Measurements from ENCODE around the gene CNTNAP2. TPM values are rescaled to one million over a fixed set of nuclear protein-coding genes. Genes with fewer than 3 reads are reported as not detected.

CNTNAP2 gene
- total RNA-seq, 1 experiment from 2014 or later = 0.03 TPM

DNA sequence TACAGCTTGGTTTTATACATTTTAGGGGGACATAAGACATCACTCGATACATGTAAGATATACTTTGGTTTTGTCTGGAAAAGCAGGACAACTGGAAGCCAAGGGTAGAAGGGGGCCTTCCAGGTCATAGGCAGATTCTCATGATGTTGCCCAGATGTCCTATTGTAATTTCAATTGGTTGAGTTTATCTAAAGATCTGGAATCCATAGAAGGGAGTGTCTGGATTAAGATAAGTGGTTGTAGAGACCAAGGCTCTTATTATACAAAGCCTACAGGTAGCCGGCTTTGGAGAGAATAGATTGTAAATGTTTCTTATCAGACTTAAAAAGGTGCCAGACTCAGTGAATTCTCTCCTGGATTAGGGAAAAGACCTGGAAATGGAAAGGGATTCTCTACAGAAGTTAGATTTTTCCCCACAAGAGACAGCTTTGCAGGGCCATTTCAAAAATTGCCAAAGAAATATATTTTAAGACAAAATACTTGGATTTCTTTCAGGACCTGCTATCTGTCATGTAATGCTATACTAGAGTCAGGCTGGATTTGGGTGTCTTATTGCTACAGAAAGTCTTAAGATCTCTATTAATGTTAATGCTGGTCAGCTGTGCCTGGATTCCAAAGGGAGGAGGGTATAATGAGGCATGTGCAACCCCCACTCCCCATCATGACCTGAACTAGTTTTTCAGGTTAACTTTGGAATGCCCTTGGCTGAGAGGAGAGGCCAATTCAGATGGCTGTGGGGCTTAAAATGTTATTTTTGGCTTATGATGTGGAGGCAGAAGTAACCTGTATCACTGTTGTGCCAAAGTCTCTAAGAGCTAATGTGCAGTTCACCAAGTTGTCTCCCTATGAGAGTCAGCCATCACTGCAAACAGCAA lies 1962.8 kb downstream of the CNTNAP2 start:
- no peak for DNase-seq (ENCODE audit: low spot score)

DNA sequence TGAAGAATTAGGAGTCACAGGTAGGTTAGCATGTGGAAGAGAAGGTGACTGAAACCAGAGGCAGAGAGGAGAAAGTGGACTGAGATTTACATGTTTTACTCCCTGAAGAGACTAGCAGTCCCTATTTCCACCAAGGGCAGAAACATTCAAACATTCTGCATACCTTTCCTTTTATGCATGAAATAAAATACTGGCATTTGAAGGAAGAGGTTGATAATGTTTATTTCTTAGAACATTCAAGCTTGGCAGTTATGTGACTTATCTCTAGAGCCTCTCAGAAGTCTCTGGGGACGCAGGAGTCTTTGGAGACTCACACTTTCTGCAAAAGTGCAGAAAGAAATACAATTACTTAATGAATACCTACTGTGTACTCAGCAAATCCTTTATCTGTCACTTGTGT lies 1966.8 kb downstream of the CNTNAP2 start:
- no peak for DNase-seq (ENCODE audit: low spot score)

DNA sequence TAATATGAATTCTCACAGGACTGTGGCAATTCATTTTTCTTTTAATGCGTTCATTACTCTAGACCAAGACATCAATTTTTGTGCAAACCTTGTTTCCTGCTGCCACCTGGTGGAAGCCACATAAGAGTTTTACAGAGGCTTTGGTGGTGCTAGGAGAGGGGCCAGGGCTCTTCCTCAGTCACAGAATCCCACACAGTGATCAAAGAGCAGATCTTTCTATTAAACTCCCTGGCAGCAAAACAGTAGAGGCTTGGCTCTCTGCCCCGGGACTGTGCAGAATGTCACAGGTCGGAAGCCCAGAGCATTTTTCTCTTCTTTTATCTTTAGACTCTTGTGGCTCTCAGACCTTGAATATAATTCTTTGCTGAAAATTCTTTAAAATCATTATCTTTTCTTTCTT lies 1967.5 kb downstream of the CNTNAP2 start:
- peak; percentile 81 for DNase-seq (ENCODE audit: low spot score)

DNA sequence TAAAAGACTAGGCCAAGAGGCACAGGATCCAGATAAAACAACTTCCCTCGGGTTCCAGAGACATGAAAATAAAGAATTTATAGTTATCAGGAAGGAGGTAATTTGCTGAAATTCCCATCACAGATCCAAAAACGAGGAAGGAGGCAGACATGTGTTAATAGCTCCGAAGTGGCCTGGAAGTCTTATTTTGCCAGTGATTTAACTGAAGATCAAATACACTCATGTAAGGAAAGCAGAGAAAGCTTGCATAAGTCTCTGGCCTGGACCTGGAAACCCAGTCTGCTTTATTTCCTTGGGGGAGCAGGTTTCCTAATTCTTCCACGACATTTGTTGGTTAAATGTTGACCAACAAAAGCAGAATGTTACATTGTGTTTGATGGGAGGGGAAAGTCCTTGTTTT lies 1975.3 kb downstream of the CNTNAP2 start:
- DNase-seq (ENCODE audit: low spot score) = no peak

DNA sequence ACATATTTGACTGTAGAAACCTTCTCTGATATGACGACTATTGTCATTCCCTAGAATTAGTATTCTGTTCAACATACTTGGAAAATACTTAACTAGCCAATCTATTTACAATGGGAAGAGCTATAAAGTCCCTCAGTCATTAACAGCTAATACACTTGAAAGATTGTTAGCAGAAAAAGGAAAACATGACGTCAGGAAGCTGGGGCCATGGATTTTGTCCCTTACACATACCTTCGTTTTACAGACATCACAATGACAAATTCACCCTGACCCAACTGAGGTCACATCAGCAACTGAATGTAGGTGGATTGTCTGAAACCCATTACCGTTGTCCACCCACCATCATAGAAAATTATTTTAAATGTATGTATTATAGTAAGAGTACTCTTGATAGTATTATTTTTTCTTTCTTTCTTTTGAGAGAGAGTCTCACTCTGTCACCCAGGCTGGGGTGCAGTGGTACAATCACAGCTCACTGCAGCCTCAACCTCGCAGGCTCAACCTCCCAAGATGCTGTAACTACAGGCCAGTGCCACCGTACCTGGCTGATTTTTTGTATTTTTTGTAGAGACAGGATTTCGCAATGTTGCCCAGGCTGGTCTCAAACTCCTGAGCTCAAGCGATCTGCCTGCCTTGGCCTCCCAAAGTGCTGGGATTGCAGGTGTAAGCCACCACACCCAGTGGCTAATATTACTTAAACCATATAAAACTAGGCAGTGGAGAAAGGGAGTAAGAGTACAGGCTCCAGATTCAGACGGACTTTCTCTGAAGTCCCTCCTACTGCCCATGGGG lies 1977.0 kb downstream of the CNTNAP2 start:
- DNase-seq (ENCODE audit: low spot score) = no peak

DNA sequence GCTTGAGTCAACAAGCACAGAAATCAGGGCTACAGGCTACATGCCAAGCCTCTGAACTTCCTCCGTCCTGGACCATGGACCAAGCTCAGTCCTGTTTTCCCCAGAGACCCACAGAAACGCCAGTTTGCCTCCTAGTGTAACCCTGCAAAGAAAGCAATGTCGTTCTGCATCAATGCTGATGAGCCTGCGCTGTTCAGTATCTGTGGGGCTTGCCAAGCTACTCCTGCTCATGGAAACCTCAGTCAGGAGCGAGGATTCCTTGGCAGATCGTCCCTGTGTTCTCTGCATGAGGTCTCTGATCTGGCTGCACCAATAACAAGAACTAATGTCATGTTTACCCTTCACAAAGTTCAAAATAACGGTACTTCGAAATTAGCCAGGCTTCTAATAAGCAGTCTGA lies 1978.5 kb downstream of the CNTNAP2 start:
- DNase-seq (ENCODE audit: low spot score) = no peak

DNA sequence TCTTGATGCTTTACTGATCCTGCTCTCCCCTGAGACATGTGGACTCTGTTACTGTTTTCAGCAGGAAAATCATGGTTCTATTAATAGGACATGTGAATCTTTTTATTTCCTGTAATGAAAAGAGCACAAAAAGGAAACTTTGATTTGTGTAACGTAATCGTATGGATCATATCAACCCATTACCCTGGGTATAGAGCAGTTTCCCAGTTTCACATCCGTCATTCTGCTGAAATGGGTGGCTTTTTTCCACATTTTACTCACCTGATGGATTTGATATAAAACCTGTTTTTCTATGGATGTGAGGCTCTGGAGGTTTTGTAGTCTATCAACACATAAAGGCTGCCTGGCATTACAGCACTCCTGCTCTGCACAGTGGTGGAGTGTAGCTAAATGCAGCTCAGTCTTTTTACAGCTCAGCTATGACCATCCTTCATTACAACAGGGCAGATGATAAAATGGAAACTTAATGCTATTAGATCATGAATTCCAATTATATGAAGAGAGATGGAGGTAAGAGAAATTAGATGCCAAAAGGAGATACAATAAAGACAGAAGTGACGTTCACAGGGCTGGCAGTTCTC lies 1987.6 kb downstream of the CNTNAP2 start:
- no peak for DNase-seq (ENCODE audit: low spot score)

DNA sequence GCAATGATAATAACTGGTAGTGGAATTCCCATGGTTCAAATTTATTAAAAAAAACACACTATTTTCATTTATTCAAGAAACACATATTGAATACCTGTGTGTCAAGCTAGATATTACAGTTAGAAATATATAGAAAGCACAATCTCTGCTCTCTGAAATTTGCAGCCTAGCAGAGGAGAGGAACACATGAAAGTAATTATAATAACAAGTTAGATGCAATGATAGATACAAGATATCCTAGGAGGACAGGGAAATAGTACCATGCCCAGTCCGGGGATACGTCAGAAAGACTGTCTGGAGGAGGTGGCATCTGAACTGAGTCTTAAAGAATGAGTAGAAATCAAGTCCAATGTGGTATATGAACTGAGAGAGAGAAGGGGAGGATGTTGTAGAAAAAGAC lies 1988.3 kb downstream of the CNTNAP2 start:
- DNase-seq (ENCODE audit: low spot score) = no peak

DNA sequence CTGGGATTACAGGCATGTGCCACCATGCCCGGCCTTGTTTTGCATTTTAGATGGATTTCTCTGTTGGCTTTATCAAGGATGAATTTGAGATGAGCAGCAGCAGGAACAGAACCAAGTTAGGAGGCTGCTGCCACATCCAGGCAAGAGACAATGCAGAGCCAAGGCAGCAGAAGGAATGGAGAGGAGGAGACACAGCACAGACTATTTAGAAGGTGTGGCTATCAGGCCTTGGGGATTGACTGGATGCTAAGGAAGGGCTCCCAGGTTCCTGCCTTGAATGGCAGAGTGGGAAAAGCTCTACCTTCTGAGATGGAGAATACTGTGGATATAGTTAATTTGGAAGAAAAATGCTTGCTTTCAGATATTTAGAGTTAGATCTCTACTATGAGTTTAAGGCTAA lies 1989.3 kb downstream of the CNTNAP2 start:
- no peak for DNase-seq (ENCODE audit: low spot score)

DNA sequence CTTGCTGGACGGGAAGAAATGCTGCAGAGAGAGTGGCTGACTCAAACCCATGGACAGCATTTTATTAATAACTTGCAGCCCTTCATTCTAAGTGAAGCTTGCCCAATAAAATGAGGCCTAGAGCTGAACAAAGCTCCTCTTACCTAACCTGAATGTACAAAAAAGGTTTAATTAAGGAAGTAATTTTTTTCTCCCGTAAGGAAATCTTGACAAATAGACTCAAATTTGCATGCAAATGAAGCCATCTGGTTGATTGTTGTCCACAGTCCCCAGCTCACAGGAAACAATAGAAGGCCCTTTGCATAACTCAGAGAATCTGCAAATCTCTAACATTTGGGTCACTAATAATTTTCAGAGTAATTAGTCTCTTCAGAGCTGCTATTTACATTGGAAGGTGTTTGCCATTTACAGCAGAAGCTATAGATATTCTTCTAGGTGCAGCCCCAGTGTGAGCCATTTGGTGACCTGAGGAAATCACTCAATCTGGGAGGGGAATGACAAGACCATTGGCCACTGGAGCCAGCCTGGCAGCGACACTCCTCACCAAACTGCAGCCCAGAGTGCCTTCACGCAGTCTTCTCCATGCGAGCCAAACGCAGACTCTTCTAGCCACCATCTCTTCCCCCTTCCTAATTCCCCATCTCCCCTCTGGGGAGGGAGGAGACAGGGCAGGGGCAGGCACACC lies 1991.0 kb downstream of the CNTNAP2 start:
- DNase-seq (ENCODE audit: low spot score) = no peak

DNA sequence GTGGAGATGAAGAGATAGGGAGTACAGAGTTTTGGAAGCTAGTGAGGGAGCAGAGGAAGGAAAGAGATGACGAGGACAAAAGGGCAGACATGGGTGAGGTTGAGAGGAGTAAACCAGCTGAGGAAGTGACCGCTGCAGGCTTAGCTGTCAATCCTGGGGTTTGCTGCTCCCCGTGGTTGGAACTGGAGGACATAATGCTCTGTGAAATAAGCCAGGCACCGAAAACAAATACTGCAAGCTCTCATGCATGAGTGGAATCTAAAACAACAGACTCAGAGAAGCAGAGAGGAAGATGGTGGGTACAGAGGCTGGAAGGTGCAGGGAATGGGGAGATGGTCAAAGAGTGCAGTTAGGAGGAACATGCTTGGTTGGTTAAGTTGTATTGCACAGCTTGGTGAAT lies 1991.8 kb downstream of the CNTNAP2 start:
- no peak for DNase-seq (ENCODE audit: low spot score)

DNA sequence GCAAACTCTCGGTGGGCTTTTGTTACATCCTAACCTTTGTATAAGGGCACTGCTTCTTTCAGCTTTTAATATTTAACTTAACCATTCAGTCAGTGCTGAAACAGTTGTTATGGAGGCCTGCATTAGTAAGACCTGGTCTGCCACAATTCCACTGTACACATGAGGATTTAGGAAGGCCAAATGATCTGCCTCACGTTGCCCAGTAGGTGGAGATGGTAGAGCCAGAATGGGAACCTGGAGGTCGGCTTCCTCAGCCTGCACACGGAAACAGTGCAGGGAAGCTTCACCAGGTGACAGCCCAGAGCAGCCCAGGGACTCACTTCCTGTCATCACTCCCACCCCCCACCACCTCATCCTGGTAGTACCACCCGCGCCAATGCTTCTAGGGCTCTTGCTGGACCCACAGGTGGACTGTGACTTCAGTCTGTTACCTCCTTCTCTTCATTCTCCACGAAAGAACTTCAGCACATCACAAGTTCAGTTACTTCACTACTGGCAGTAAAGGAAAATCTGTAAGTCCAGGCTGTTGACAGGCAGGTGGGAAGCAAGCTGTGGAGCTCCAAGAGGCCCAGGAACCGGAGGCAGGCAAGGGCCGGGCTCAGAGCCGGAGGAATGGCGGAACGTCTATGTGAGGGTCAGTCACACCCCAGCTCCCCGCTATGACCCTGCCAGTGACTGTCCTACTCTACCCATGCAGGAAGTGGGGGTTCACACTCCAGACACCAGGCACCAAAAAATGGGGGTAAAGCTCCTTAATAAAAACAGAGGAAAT lies 1993.7 kb downstream of the CNTNAP2 start:
- peak; percentile 65 for DNase-seq (ENCODE audit: low spot score)

DNA sequence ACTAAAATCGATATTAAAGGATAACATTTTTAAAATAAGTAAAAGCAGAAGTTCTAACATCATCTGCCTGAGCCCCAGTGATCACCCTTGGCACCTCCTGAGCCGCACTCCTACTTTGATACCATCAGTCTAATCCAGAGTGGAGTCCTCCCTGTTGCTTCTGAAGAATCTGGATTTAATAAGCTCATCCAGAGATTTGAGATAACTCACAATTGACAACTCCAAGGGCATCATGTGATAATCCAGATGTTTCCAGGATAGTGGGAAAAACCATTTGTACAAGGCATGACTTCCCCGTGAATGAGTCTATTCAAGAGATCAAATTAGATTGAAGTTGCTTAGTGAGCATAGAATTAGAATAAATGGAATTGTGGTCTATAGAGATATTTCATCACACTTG lies 1998.2 kb downstream of the CNTNAP2 start:
- DNase-seq (ENCODE audit: low spot score) = no peak

DNA sequence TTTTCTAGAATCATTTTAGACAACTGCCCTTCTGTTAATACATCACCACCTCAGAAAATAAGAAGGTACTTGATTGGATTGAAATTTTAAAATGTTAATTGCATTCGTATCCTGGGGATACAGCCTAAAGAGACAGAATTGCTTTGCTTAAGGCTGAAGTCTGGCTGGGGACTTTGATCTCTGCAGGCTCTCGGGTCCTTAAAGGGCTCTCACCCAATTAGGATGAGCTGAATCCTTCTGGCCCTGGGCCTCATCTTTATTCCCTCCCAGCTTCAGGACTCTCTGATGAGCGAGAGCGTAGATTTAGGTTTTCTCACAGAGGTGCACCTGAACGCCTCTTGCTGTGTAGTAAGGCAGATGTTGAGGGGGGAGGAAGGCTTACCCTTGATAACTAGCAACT lies 1998.7 kb downstream of the CNTNAP2 start:
- DNase-seq (ENCODE audit: low spot score) = no peak

DNA sequence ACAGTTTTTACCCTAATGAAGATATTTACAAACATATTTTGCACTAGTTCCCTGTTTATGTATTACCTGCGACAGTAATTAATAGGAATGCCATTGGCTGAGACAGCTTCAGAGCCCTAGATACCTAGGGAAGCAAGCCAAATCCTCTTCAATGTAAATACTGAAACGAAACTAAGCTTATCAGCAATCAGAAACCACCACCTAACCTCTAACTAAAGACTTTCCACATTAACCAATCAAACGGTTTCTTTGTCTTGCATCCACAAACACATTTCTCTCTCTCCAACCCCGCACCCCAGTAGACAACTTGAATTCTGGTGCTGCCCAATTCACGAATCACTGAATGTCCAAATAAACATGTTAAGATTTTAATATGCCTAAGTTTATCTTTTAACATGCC lies 1999.6 kb downstream of the CNTNAP2 start:
- no peak for DNase-seq (ENCODE audit: low spot score)

DNA sequence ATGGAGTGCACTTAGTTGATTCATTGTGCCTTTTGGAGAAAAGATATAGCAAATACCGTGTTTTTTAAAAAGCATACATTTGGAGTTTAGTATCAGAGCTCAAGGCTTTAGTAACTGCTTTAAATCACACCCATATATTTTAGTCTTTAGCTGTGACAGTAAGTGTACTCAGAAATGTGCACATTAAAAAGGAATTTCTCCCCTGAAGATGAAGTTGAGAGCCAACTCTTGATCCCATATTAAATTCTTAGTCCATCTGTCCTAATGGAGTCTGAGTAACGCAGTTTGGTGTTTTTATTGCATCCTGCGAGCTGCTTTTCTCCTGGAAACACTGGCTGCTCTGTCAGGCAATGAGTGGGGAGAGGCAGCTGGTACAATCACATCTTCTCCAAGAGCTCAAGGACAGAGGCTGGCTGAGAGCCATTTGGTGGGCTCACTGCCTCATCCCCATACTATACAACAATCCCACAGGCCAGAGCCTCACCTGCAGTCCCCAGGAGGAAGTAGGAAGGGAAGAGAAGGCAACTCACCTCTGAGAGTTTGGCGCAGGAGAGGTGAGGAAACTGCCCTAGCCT lies 2000.3 kb downstream of the CNTNAP2 start:
- DNase-seq (ENCODE audit: low spot score) = no peak

DNA sequence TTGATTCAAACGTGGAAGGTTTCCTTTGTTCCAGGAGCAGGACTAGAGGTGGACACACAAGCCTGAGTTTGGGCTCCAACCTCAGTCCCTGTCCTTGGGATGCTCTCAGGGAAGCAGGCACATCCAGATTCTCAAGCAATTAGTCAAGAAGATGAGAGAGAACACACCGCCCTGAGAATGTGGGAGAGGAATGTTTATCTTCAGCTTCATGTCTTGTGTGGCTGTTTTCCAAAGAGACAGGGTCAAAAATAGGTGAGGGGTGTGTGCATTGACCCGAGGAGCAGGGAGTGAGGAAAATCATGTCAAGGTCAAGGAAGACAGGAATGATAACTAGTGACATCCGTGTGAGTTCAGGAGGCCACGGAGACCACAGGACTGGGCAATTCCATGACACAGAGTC lies 2001.8 kb downstream of the CNTNAP2 start:
- DNase-seq (ENCODE audit: low spot score) = no peak

DNA sequence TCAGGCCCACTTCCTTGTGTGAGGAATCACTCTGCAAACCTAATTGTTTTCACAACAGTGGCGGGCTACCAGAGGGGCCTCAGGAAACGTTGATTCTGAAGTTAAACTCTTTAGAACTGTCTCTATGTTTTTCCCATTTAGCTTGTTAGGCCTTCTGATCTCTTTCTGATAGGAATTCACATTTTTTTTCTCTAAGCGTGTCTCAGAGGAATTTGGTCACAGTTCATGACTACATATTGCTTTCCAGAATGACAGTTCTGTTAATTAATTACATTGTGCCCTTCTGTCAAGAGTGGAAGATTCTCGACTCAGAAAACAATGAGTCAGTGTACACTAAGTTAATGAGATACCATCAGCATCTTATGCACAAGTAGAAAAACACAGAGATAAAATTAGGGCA lies 2004.8 kb downstream of the CNTNAP2 start:
- no peak for DNase-seq (ENCODE audit: low spot score)

DNA sequence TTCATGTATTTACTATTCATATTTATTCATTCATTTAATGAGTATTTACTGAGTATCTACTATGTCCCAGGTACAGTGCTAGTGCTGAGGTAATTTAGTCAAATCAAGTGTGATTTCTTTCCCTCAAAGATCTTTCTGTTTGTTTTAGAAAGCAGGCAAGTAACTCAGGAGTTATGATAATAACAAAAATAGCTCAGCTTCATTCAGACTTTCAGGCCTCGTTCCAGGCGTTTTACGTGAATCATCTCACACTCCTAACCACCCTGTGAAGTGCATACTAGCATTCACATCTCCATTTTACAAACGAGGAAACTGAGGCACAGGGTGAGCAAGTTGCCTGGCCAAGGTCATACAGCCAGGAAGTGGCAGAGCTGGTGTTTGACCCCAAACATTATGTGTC lies 2005.2 kb downstream of the CNTNAP2 start:
- no peak for DNase-seq (ENCODE audit: low spot score)

DNA sequence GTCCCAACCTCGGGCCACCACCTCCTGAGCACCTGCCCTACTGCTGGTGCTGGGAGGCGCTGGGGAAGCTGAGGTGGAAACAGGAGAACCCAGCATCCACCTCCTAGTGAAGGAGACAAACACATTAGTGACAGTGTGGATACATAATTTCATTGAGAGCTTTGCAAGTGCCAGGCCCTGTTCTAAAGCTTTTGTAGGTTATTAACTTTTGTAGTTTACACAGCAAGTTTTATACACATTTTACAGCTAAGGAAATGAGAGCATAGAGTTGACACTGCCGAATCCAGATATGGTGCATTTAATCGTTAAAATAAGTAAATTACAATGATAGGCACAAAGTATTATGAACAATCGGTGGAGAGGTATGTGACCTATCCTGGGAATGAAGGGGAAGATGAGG lies 2007.9 kb downstream of the CNTNAP2 start:
- no peak for DNase-seq (ENCODE audit: low spot score)

DNA sequence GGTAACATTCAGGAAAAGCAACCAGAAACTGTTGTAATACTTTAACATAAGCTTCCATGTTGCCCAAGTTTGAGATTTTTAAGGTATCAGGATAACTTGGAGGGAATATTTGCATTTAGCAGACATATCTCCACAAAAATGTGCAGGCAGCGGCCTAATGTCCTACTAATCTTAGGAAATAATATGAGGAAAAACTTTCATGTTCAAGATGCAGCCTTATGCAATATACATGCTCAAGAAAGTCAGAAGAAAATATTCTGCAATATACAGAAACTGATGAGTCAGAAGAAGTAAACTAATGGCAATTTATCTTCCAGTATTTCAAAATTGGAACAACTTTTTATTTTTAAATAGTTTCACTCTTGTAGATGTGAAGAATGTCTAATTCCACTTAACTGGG lies 2010.8 kb downstream of the CNTNAP2 start:
- DNase-seq (ENCODE audit: low spot score) = no peak

Measured in HT-29 (cell line).